ENCODE measurements around the gene SLC16A12.
"Not testable (repeated sequence)": the region's sequence is repeated elsewhere in the genome, so short reads cannot be mapped to it uniquely, and the experiment has no call there.

SLC16A12 gene

GRCh38 chr10:89468191-89468965 lies 67.0 kb downstream of the SLC16A12 start:
- DNase-seq = no peak

GRCh38 chr10:89466599-89467035 lies 68.8 kb downstream of the SLC16A12 start:
- DNase-seq = no peak

- DNase-seq = no peak
Measured at GRCh38 chr10:89465196-89465595, 70.2 kb downstream of the SLC16A12 start.

- no peak for DNase-seq
Measured at GRCh38 chr10:89463846-89464537, 71.4 kb downstream of the SLC16A12 start.

GRCh38 chr10:89458784-89459183 lies 76.6 kb downstream of the SLC16A12 start:
- DNase-seq = no peak

GRCh38 chr10:89458291-89458690 lies 77.1 kb downstream of the SLC16A12 start:
- no peak for DNase-seq

GRCh38 chr10:89454561-89455347 lies 80.6 kb downstream of the SLC16A12 start:
- no peak for DNase-seq

- DNase-seq = no peak
Measured at GRCh38 chr10:89452193-89452592, 83.2 kb downstream of the SLC16A12 start.

GRCh38 chr10:89450901-89451300 lies 84.5 kb downstream of the SLC16A12 start:
- DNase-seq = no peak

GRCh38 chr10:89444819-89445218 lies 90.6 kb downstream of the SLC16A12 start:
- not testable (repeated sequence) for DNase-seq

- DNase-seq = no peak
Measured at GRCh38 chr10:89442289-89442688, 93.1 kb downstream of the SLC16A12 start.

- DNase-seq = no peak
Measured at GRCh38 chr10:89440226-89441009, 95.0 kb downstream of the SLC16A12 start.

- DNase-seq = no peak
Measured at GRCh38 chr10:89438525-89438924, 96.9 kb downstream of the SLC16A12 start.

GRCh38 chr10:89431977-89432376 lies 103.4 kb downstream of the SLC16A12 start:
- no peak for DNase-seq

- no peak for DNase-seq
Measured at GRCh38 chr10:89428877-89429276, 106.5 kb downstream of the SLC16A12 start.

GRCh38 chr10:89427629-89428028 lies 107.8 kb downstream of the SLC16A12 start:
- DNase-seq = no peak

- DNase-seq = no peak
Measured at GRCh38 chr10:89426230-89426868, 109.0 kb downstream of the SLC16A12 start.

GRCh38 chr10:89425000-89425399 lies 110.4 kb downstream of the SLC16A12 start:
- DNase-seq = no peak

- no peak for DNase-seq
Measured at GRCh38 chr10:89421018-89421476, 114.3 kb downstream of the SLC16A12 start.

- no peak for DNase-seq
Measured at GRCh38 chr10:89419548-89419947, 115.8 kb downstream of the SLC16A12 start.

- DNase-seq = no peak
Measured at GRCh38 chr10:89416465-89416864, 118.9 kb downstream of the SLC16A12 start.

Data from activated T-cell treated with anti-CD3 and anti-CD28 coated beads, Interleukin-2, amount 50 U/mL, for 48 hours (primary cell).